Measurements from ENCODE around the gene LRSAM1. TPM values are rescaled to one million over a fixed set of nuclear protein-coding genes. Genes with fewer than 3 reads are reported as not detected.

The LRSAM1 gene
- total RNA-seq, 4 donors from 2014 or later = 13.0 to 24.7 (median 19.6) TPM

- TF ChIP-seq, protein P1, sequence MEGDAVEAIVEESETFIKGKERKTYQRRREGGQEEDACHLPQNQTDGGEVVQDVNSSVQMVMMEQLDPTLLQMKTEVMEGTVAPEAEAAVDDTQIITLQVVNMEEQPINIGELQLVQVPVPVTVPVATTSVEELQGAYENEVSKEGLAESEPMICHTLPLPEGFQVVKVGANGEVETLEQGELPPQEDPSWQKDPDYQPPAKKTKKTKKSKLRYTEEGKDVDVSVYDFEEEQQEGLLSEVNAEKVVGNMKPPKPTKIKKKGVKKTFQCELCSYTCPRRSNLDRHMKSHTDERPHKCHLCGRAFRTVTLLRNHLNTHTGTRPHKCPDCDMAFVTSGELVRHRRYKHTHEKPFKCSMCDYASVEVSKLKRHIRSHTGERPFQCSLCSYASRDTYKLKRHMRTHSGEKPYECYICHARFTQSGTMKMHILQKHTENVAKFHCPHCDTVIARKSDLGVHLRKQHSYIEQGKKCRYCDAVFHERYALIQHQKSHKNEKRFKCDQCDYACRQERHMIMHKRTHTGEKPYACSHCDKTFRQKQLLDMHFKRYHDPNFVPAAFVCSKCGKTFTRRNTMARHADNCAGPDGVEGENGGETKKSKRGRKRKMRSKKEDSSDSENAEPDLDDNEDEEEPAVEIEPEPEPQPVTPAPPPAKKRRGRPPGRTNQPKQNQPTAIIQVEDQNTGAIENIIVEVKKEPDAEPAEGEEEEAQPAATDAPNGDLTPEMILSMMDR (IDR thresholded peaks at IDR 0.05; ENCODE audit: low read depth) = no peak
Observed at GRCh38 chr9:127421057-127421456, 30.3 kb upstream of the LRSAM1 start.

GRCh38 chr9:127422133-127422782 lies 29.1 kb upstream of the LRSAM1 start:
- TF ChIP-seq, protein P1 (IDR thresholded peaks at IDR 0.05; ENCODE audit: low read depth) = no peak

DNA sequence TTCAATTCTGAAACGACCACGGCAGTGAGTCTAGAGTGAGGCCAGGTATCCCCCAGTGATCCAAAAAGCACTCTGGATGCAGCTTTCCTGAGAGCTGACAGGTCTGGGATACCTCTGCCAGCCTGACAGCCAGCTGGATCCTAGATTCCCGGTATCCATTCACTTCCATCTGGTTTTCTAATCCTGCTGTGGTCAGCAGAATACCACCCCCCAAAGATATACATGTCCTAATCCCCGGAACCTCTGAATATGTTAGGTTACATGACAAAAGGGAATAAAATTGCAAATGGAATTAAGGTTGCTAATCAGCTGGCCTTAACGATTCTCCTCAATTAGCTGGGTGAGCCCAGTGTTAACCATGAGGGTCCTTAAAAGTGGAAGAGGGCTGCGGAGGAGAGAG lies 28.5 kb upstream of the LRSAM1 start:
- TF ChIP-seq, protein P1 (IDR thresholded peaks at IDR 0.05; ENCODE audit: low read depth) = no peak

GRCh38 chr9:127423476-127423933 lies 27.8 kb upstream of the LRSAM1 start:
- TF ChIP-seq, protein P1 (IDR thresholded peaks at IDR 0.05; ENCODE audit: low read depth) = no peak

DNA sequence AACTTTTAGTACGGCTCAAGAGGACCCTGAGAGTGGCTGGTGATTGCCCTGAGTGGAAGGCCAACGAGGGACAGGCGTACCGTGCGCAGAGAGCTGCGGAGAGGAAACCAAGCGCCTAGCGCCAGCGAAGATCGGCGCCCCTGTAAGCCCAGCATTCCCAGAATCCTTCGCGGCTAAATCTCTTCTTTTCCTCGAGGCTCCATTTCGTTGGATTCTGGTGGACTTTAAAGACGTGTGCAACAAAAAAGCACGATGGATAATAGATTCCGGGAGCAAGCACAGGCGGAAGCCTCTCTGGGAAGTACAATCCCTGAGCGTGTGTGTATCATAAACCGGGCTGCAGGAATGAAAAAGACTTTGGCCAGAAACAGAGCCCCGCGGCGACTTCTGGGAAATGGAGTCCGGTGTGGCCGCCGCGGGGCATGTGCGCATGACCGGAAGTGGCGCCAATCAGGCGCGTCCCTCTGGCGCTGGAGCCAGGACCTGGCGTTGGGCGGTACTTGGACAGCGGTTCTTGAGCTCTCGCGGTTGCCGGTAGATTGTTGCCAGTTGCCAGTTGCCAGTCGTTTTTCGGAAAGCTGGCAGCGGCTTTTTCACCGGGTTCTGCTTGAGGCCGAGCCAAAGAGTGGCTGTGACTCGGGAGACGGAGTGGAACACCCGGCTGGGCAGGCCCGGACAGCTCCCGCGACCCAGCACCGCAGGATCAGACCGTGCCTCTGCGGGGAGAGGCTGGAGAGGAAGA lies 27.2 kb upstream of the LRSAM1 start, which contains the start of gene ZNF79:
Gene ZNF79 (plus strand): TSS at position 449 of the 742 bp plus-strand sequence. CDS start 406 bp downstream, outside the sequence.
- TF ChIP-seq, protein P1 (IDR thresholded peaks at IDR 0.05; ENCODE audit: low read depth) = no peak

GRCh38 chr9:127424676-127424999 lies 26.7 kb upstream of the LRSAM1 start:
- TF ChIP-seq, protein P1 (IDR thresholded peaks at IDR 0.05; ENCODE audit: low read depth) = no peak

DNA sequence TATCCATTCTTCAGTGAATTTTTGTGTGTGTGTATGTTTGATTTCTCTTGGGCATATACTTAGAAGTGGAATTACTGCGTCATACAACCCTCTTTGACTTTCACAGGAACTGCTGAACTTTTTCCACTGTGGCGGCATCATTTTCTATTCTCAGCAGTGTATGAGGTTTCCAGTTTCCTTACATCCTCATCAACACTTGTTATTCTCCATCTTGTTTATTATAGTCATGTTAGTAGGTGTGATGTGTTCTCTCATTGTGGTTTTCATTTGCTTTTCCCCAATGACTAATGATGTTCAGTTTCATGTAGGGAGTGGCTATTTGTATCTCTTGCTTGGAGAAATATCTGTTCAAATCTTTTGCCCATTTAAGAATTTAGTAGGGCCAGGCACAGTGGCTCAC lies 24.6 kb upstream of the LRSAM1 start:
- TF ChIP-seq, protein P1 (IDR thresholded peaks at IDR 0.05; ENCODE audit: low read depth) = no peak

Measured in subcutaneous adipose tissue (tissue), 4 donors.